ENCODE results near the gene DOP1A.
A peak's percentile ranks its signal among the peaks of the same experiment; 100 is the strongest.

- TF ChIP-seq CTCF (conservative IDR thresholded peaks at IDR 0.05): peak; percentile 93
- peak; percentile 87 for TF ChIP-seq ZFX (IDR thresholded peaks at IDR 0.05)
These were observed at the start of gene DOP1A for GRCh38 chr6:83067448-83068439.
